ENCODE data around the gene KAZN.

Gene KAZN

DNA sequence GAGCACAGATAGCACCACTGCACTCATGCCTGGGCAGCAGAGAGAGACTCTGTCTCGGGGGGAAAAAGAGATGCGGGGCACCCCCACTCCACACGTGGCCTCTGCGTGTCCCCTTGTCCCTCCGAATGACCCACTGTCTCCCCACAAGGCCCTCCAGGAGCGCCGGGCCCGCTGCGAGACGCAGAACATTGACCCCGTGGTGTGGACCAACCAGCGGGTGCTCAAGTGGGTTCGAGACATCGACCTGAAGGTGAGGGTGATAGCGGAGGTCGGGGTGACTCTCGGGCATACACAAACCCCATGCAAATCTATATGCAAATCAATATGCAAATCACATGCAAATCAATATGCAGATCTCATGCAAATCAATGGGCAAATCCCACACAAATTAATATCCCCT lies 504.7 kb downstream of the KAZN start:
- no peak overlapping the region for H2AFZ ChIP-seq (ENCODE audit: low read length)
- H3K4me3 ChIP-seq (ENCODE audit: low read length, poor library complexity, severe bottlenecking): no peak overlapping the region
- no peaks in the 10 kb centered on the region for H3K27me3 ChIP-seq (ENCODE audit: insufficient read depth, low read length, poor library complexity, severe bottlenecking)
- H3K36me3 ChIP-seq (ENCODE audit: insufficient read depth, low read length): no peaks in the 10 kb centered on the region
- no peaks in the 10 kb centered on the region for H3F3A ChIP-seq (ENCODE audit: low read depth)
- no peak for TF ChIP-seq EZH2phosphoT487 (IDR thresholded peaks at IDR 0.05; ENCODE audit: borderline replicate concordance)
- TF ChIP-seq, protein P1, sequence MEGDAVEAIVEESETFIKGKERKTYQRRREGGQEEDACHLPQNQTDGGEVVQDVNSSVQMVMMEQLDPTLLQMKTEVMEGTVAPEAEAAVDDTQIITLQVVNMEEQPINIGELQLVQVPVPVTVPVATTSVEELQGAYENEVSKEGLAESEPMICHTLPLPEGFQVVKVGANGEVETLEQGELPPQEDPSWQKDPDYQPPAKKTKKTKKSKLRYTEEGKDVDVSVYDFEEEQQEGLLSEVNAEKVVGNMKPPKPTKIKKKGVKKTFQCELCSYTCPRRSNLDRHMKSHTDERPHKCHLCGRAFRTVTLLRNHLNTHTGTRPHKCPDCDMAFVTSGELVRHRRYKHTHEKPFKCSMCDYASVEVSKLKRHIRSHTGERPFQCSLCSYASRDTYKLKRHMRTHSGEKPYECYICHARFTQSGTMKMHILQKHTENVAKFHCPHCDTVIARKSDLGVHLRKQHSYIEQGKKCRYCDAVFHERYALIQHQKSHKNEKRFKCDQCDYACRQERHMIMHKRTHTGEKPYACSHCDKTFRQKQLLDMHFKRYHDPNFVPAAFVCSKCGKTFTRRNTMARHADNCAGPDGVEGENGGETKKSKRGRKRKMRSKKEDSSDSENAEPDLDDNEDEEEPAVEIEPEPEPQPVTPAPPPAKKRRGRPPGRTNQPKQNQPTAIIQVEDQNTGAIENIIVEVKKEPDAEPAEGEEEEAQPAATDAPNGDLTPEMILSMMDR (conservative IDR thresholded peaks at IDR 0.05; ENCODE audit: low read length): no peak
- no peaks in the 10 kb centered on the region for H3K4me1 ChIP-seq (ENCODE audit: insufficient read depth, low read length, poor library complexity, severe bottlenecking)
- H3K9ac ChIP-seq (ENCODE audit: low read depth, low read length, poor library complexity, severe bottlenecking): no peak overlapping the region
- H3K9me2 ChIP-seq (replicated peaks; ENCODE audit: low read depth, low read length): no peaks in the 10 kb centered on the region
- no peaks in the 10 kb centered on the region for H4K20me1 ChIP-seq (ENCODE audit: insufficient read depth, low read length, poor library complexity, severe bottlenecking)
- H3K4me2 ChIP-seq (ENCODE audit: low read depth, low read length, poor library complexity, severe bottlenecking): no peak overlapping the region
- no peaks in the 10 kb centered on the region for H3K79me2 ChIP-seq (ENCODE audit: insufficient read depth, low read length)
- no peaks in the 10 kb centered on the region for H3K9me3 ChIP-seq (ENCODE audit: insufficient read depth, low read depth, low read length)

DNA sequence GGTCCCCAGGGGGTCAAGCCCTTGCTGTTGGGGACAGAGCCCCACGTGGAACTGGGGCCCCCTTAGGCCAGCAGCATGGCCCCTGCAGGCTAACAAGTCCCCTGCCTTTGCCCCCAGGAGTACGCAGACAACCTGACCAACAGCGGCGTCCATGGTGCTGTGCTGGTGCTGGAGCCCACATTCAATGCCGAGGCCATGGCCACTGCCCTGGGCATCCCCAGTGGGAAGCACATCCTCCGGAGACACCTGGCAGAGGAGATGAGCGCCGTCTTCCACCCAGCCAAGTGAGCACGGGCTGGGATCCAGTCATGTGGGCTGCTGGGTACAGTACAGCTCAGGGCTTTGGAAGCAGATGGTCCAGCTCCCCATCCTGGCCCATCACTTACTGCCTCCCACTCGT lies 505.4 kb downstream of the KAZN start:
- no peaks in the 10 kb centered on the region for H3K9me2 ChIP-seq (replicated peaks; ENCODE audit: low read depth, low read length)
- no peak overlapping the region for H3K4me3 ChIP-seq (ENCODE audit: low read length, poor library complexity, severe bottlenecking)
- H3K79me2 ChIP-seq (ENCODE audit: insufficient read depth, low read length): no peaks in the 10 kb centered on the region
- H3F3A ChIP-seq (ENCODE audit: low read depth): no peaks in the 10 kb centered on the region
- H3K36me3 ChIP-seq (ENCODE audit: insufficient read depth, low read length): no peaks in the 10 kb centered on the region
- no peak overlapping the region for H3K9ac ChIP-seq (ENCODE audit: low read depth, low read length, poor library complexity, severe bottlenecking)
- no peak overlapping the region for H3K4me2 ChIP-seq (ENCODE audit: low read depth, low read length, poor library complexity, severe bottlenecking)
- TF ChIP-seq EZH2phosphoT487 (IDR thresholded peaks at IDR 0.05; ENCODE audit: borderline replicate concordance): no peak
- TF ChIP-seq, protein P1 (conservative IDR thresholded peaks at IDR 0.05; ENCODE audit: low read length): no peak
- no peak overlapping the region for H2AFZ ChIP-seq (ENCODE audit: low read length)
- H3K27me3 ChIP-seq (ENCODE audit: insufficient read depth, low read length, poor library complexity, severe bottlenecking): no peaks in the 10 kb centered on the region
- no peaks in the 10 kb centered on the region for H3K4me1 ChIP-seq (ENCODE audit: insufficient read depth, low read length, poor library complexity, severe bottlenecking)
- no peaks in the 10 kb centered on the region for H4K20me1 ChIP-seq (ENCODE audit: insufficient read depth, low read length, poor library complexity, severe bottlenecking)
- no peaks in the 10 kb centered on the region for H3K9me3 ChIP-seq (ENCODE audit: insufficient read depth, low read depth, low read length)

DNA sequence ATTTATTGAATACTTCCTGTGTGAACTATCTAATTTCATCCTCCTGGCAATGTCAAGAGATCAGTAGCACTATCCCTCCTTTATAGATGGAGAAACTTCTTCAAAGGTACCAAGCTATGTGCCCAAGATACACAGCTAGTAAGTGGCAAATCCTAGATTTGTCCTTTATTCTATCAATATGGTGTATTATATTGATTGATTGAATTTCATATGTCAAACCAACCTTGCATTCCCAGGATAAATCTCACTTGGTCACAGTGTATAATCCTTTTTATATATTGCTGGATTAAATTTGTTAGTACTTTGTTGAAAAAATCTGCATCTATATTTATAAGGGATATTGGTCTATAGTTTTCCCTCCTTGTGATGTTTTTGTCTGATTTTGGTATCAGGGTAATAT lies 506.3 kb downstream of the KAZN start:
- Histone ChIP-seq H4K20me1 (ENCODE audit: insufficient read depth, low read length, poor library complexity, severe bottlenecking) (no peaks in the 10 kb centered on the region), H3K9ac (ENCODE audit: low read depth, low read length, poor library complexity, severe bottlenecking) (no peak overlapping the region), H3K4me3 (ENCODE audit: low read length, poor library complexity, severe bottlenecking) (no peak overlapping the region), H3F3A (ENCODE audit: low read depth) (no peaks in the 10 kb centered on the region), H2AFZ (ENCODE audit: low read length) (no peak overlapping the region), H3K36me3 (ENCODE audit: insufficient read depth, low read length) (no peaks in the 10 kb centered on the region), H3K9me2 (replicated peaks; ENCODE audit: low read depth, low read length) (no peaks in the 10 kb centered on the region), H3K4me1 (ENCODE audit: insufficient read depth, low read length, poor library complexity, severe bottlenecking) (no peaks in the 10 kb centered on the region), H3K9me3 (ENCODE audit: insufficient read depth, low read depth, low read length) (no peaks in the 10 kb centered on the region), H3K27me3 (ENCODE audit: insufficient read depth, low read length, poor library complexity, severe bottlenecking) (no peaks in the 10 kb centered on the region), H3K4me2 (ENCODE audit: low read depth, low read length, poor library complexity, severe bottlenecking) (no peak overlapping the region), H3K79me2 (ENCODE audit: insufficient read depth, low read length) (no peaks in the 10 kb centered on the region)
- TF ChIP-seq EZH2phosphoT487 (IDR thresholded peaks at IDR 0.05; ENCODE audit: borderline replicate concordance): no peak
- TF ChIP-seq, protein P1 (conservative IDR thresholded peaks at IDR 0.05; ENCODE audit: low read length): no peak
